K562 (cell line): ENCODE data around the gene GNL3. TPM values are rescaled to one million over a fixed set of nuclear protein-coding genes. Genes with fewer than 3 reads are reported as not detected.
"Not testable (repeated sequence)": the region's sequence is repeated elsewhere in the genome, so short reads cannot be mapped to it uniquely, and the experiment has no call there.

Source experiments
- ATAC-seq: fragments of 200-7000 bp; cut with Tn5 transposase; 3 replicates; pipeline ENCODE4 v1.9.1; 2020; ENCODE audit warnings: moderate library complexity
- BruUV-seq: library from RNA; stranded (reverse); fragments of 400-500 nt; replicated peaks from 2 replicates; lab custom pipeline; 2021; lab: Mats Ljungman, UMichigan
- CTCF ChIA-PET: fragments of 300-600 bp; formaldehyde crosslinking; extraction: SDS; loops from one replicate; lab custom pipeline; 2021; ENCODE audit warnings: low intra/inter-chr PET ratio; lab: Yijun Ruan, JAX
- POLR2A ChIA-PET: fragments of 300-600, 350-650 bp; sonication (Branson Sonifier 250); formaldehyde crosslinking; extraction: SDS; loops from one replicate; lab custom pipeline; 2021; ENCODE audit warnings: antibody characterized with exemption, inconsistent platforms; lab: Yijun Ruan, JAX
- DNase-seq, 4 experiments: peaks; one replicate each; pipeline versions ENCODE4 v3.0.0 to v3.0.0-alpha.2; 2011 to 2018; ENCODE audit warnings: low spot score in 3 of 4, mixed read lengths in 3 of 4; ENCODE audit errors: extremely low read depth in 1 of 4
- FAIRE-seq: peaks from 2 replicates; lab custom pipeline; 2011; peaks lifted over from hg19 to GRCh38; lab: Jason Lieb, UNC
- H2AFZ ChIP-seq: 2 replicates; pipeline ENCODE4 v1.6.0; 2011; ENCODE audit warnings: low read depth, low read length, control low read depth, inconsistent platforms
- H3K27ac ChIP-seq: fragments of 200-600 bp; 3 replicates; pipeline ENCODE4 v1.8.0; 2011; ENCODE audit warnings: low read depth, mild to moderate bottlenecking, control low read depth, inconsistent platforms, low read length, moderate library complexity, mixed read lengths; ENCODE audit errors: extremely low read depth
- H3K27me3 ChIP-seq, 2 experiments: fragments of 300-600 bp in 1 of 2; 2 replicates in 1 of 2; 3 replicates in 1 of 2; pipeline versions ENCODE4 v1.6.0 to v1.8.0; 2011; ENCODE audit warnings: inconsistent platforms in 2 of 2, low read length in 2 of 2, mild to moderate bottlenecking in 1 of 2, mixed read lengths in 1 of 2, moderate library complexity in 1 of 2; ENCODE audit not compliant: control insufficient read depth in 2 of 2, insufficient read depth in 2 of 2
- H3K36me3 ChIP-seq: fragments of 300-600 bp; 3 replicates; pipeline ENCODE4 v1.8.0; 2011; ENCODE audit warnings: mild to moderate bottlenecking, low read length, inconsistent platforms; ENCODE audit not compliant: control insufficient read depth, insufficient read depth
- H3K4me1 ChIP-seq, 2 experiments: fragments of 200-600 bp in 1 of 2; replicated peaks in 1 of 2; 2 replicates in 1 of 2; 3 replicates in 1 of 2; pipeline versions ENCODE4 v1.5.1 to v1.8.0; 2011; ENCODE audit warnings: inconsistent platforms in 2 of 2, low read length in 2 of 2, mild to moderate bottlenecking in 1 of 2, mixed read lengths in 1 of 2, moderate library complexity in 1 of 2; ENCODE audit not compliant: control insufficient read depth in 2 of 2, insufficient read depth in 2 of 2
- H3K4me2 ChIP-seq: 2 replicates; pipeline ENCODE4 v1.6.1; 2011; ENCODE audit warnings: low read length, control low read depth, inconsistent platforms, mixed read lengths; ENCODE audit not compliant: insufficient read depth
- H3K4me3 ChIP-seq: fragments of 200-600 bp; sonication (generic), shearing (Covaris generic); 2 replicates; pipeline ENCODE4 v1.5.1; 2016; ENCODE audit warnings: control low read depth, inconsistent platforms
- H3K79me2 ChIP-seq: fragments of 200-600 bp; 3 replicates; pipeline ENCODE4 v1.8.0; 2011; ENCODE audit warnings: low read length, inconsistent platforms; ENCODE audit not compliant: control insufficient read depth, insufficient read depth
- H3K9ac ChIP-seq, 2 experiments: 2 replicates each; pipeline versions ENCODE4 v1.6.0 to v1.6.1; 2011; ENCODE audit warnings: low read depth in 2 of 2, low read length in 2 of 2, control low read depth in 1 of 2, inconsistent platforms in 1 of 2, mild to moderate bottlenecking in 1 of 2, mixed read lengths in 1 of 2; ENCODE audit not compliant: insufficient read depth in 1 of 2
- H3K9me1 ChIP-seq: one replicate; pipeline ENCODE4 v1.6.0; 2011; ENCODE audit warnings: inconsistent platforms, mild to moderate bottlenecking, low read length, moderate library complexity; ENCODE audit not compliant: control insufficient read depth, insufficient read depth
- H3K9me3 ChIP-seq: replicated peaks from 2 replicates; pipeline ENCODE4 v1.5.1; 2011; ENCODE audit warnings: low read depth, low read length, inconsistent platforms; ENCODE audit not compliant: control insufficient read depth, insufficient read depth
- H4K20me1 ChIP-seq: replicated peaks from 2 replicates; pipeline ENCODE4 v1.6.1; 2011; ENCODE audit warnings: low read length, inconsistent platforms, mixed read lengths; ENCODE audit not compliant: control insufficient read depth, insufficient read depth
- C11orf30 ChIP-seq: fragments of 450-650 bp; IDR thresholded peaks from 2 replicates; pipeline ENCODE4 v1.6.1; 2016; ENCODE audit warnings: low read depth, mild to moderate bottlenecking
- EZH2 ChIP-seq: IDR thresholded peaks from 2 replicates; pipeline ENCODE4 v1.6.1; 2012; ENCODE audit warnings: low read depth, mild to moderate bottlenecking, inconsistent platforms, low read length, borderline replicate concordance
- HDAC8 ChIP-seq: fragments of 450-650 bp; IDR thresholded peaks from 2 replicates; pipeline ENCODE4 v1.6.1; 2016; ENCODE audit warnings: mild to moderate bottlenecking, missing genetic modification characterization, moderate library complexity, missing compliant biosample characterization
- ZKSCAN3 ChIP-seq: fragments of 250-450 bp; sonication (Bioruptor Pico); IDR thresholded peaks from 2 replicates; pipeline ENCODE4 v1.4.0; 2020
- ZNF316 ChIP-seq: fragments of 450-650 bp; IDR thresholded peaks from 2 replicates; pipeline ENCODE4 v1.6.1; 2016
- ZNF766 ChIP-seq: fragments of 200-800 bp; sonication (Bioruptor generic); conservative IDR thresholded peaks from 2 replicates; pipeline ENCODE4 v1.6.1; 2016; ENCODE audit warnings: missing genetic modification characterization, missing compliant biosample characterization
- WGBS: fragments of 100-300 bp; shearing (Covaris generic); methylation state at CpG from one replicate; pipeline ENCODE4 v1.1.6; 2016; ENCODE audit warnings: low coverage, mixed read lengths; ENCODE audit not compliant: insufficient coverage; ENCODE audit errors: missing lambda C conversion rate; 5-methylcytosine and 5-hydroxymethylcytosine counted together
- in situ Hi-C: fragments of 300-500 bp; cut with MboI; formaldehyde crosslinking; loops from 4 replicates; pipeline ENCODE4 v1.15.0; 2018; ENCODE audit warnings: inconsistent platforms, mixed read lengths
- intact Hi-C: fragments of 100-400 bp; cut with micrococcal nuclease; formaldehyde crosslinking; loops from 2 replicates; pipeline ENCODE4 v1.14.2; 2022
- polyA plus RNA-seq, 8 experiments: library from polyadenylated mRNA; depleted of rRNA in 4 of 8; stranded (reverse) in 5 of 8; unstranded in 3 of 8; fragments of >200 nt; fragmentation: Nextera tagmentation in 2 of 8; fragmentation: Illumina TruSeq in 1 of 8; extraction: Ambion mirVana in 2 of 8; extraction: Trizol in 1 of 8; gene quantifications; 2 replicates each; pipeline versions ENCODE4 v1.2.1 to v1.2.3, GENCODE V29; 2011 to 2014; ENCODE audit warnings: inconsistent platforms in 1 of 8, missing spikeins in 1 of 8
- total RNA-seq, 7 experiments: library from RNA; depleted of rRNA in 6 of 7; stranded (reverse); fragments of >200 nt in 6 of 7; fragmentation: Illumina TruSeq in 2 of 7; extraction: Trizol in 2 of 7; gene quantifications; 2 replicates each; pipeline versions ENCODE4 v1.2.1 to v1.2.3, GENCODE V29; 2011 to 2021; ENCODE audit warnings: low replicate concordance in 1 of 7

The GNL3 gene
- total and polyA plus RNA-seq, 9 of the 15 experiments (the other 6 are each of a cell fraction or from before 2014, with no cell fraction given): 132 to 313 (median 220) TPM

DNA sequence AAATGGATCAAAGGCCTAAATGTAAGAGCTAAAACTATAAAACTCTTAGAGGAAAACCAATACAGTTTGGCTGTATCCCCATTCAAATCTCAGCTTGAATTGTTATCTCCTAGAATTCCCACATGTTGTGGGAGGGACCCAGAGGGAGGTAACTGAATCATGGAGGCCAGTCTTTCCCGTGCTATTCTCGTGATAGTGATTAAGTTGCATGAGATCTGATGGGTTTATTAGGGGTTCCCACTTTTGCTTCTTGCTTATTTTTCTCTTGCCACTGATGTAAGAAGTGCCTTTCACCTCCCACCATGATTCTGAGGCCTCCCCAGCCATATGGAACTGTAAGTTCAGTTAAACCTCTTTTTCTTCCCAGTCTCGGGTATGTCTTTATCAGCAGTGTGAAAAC, 9.6 kb upstream of the GNL3 start:
- intact Hi-C loops, H3K9ac ChIP-seq, ATAC-seq, DNase-seq, H4K20me1 ChIP-seq, H2AFZ ChIP-seq, BruUV-seq, H3K27me3 ChIP-seq, H3K27ac ChIP-seq, H3K9me3 ChIP-seq, H3K4me3 ChIP-seq, POLR2A ChIA-PET, FAIRE-seq, H3K9me1 ChIP-seq, CTCF ChIA-PET, H3K4me2 ChIP-seq, in situ Hi-C loops: not testable (repeated sequence)
- Histone ChIP-seq H3K4me1 (peaks cover 0 to 16% of the 10 kb centered on the region in 2 experiments; a peak in 2 of 5 replicates), H3K36me3 (peaks cover 63% of the 10 kb centered on the region; the same call in 2 of the 3 replicates), H3K79me2 (peaks cover 13% of the 10 kb centered on the region)
- TF ChIP-seq ZNF766 (CRISPR knock-in tag): peak; percentile 51; the same call in 1 of the 2 replicates
- 60% methylated on average over 3 of the region's 3 CpGs for WGBS

DNA sequence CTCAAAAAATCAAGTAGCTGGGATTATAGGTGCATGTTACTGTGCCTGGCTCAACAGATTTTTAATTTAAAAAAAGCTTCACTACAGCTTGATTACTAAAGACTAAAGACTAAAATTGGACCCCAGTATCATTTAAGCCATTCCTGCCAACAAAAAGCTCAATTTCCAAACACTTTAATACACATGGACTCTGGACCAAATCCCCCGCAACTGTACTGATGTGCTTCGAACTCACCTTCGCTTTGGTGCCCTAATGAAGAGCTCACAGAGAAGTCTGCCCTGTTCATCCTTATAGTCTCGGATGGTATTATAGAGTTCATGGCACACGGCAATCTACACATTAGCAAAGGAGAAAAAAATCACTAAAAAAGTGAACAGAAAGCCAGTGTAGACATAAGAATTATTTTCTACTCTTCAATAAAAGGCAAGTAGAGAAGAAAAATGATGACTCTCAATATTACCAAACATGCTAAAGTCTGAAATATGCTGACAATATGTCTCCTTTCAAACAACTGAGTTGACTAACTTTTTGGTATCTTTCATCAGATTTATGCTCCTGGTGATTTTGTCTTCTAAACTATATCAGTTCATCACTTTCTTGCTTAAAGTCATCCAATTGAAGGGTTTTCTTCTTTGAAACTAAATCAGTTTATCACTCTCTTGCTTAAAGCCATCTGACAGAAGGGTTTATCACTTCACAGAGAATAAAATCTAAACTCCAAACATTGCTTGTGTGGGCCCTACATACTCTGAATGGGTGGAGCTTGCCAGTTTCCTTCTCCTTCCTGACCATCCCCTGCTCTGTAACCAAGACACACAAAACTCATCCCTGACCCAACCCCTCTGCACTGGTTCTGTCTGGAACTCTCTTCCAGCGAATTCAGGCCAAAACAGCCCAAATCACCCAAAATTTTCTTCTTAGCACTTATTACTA, 7.3 kb upstream of the GNL3 start:
- H3K4me1 ChIP-seq: peaks cover 0 to 25% of the 10 kb centered on the region in 2 experiments; a peak in 2 of 5 replicates
- H3K9ac ChIP-seq: no peak overlapping the region
- in situ Hi-C loops (no loop called here), intact Hi-C loops (no loop called here)
- FAIRE-seq: no peak
- WGBS: 94% methylated on average over 6 of the region's 6 CpGs
- no peak overlapping the region for H3K27ac ChIP-seq
- H3K4me3 ChIP-seq: no peak overlapping the region
- H3K36me3 ChIP-seq: peaks cover 52% of the 10 kb centered on the region; the same call in 2 of the 3 replicates
- POLR2A ChIA-PET: interaction anchor here (0.8 to 1.1 kb wide), 2 partner anchors 12 to 96 kb away, joined by 3 read pairs; no protein-coding TSS in a partner anchor
- no peak overlapping the region for H2AFZ ChIP-seq
- TF ChIP-seq HDAC8 (tag) (no peak), EZH2 (no peak), ZNF316 (peak; percentile 72), ZKSCAN3 (CRISPR knock-in tag) (no peak), C11orf30 (peak; percentile 45; the same call in 1 of the 2 replicates)
- H4K20me1 ChIP-seq: no peaks in the 10 kb centered on the region
- peaks cover 28% of the 10 kb centered on the region for H3K79me2 ChIP-seq
- no TSS peak for BruUV-seq
- H3K27me3 ChIP-seq: no peaks in the 10 kb centered on the region
- no peaks in the 10 kb centered on the region for H3K9me1 ChIP-seq
- CTCF ChIA-PET: no interaction called here
- H3K9me3 ChIP-seq: no peaks in the 10 kb centered on the region
- no peak overlapping the region for H3K4me2 ChIP-seq
- no peak for ATAC-seq
- no peak for DNase-seq
